Endothelial cell of umbilical vein (primary cell): ENCODE measurements around the gene MSH6. TPM values are rescaled to one million over a fixed set of nuclear protein-coding genes. Genes with fewer than 3 reads are reported as not detected.
A peak's percentile ranks its signal among the peaks of the same experiment; 100 is the strongest.

Experiments
- BruUV-seq: library from RNA; stranded (reverse); fragments of 400-500 nt; replicated peaks from 2 replicates; lab custom pipeline; 2021; lab: Mats Ljungman, UMichigan
- CTCF ChIA-PET: fragments of 300-600, 350-600 bp; sonication (Branson Sonifier 250); formaldehyde crosslinking; loops from one replicate; lab custom pipeline; 2021; ENCODE audit warnings: antibody characterized with exemption, inconsistent platforms; lab: Charles Lee
- POLR2A ChIA-PET: fragments of 300-600, 350-600 bp; sonication (Branson Sonifier 250); formaldehyde crosslinking; loops from one replicate; lab custom pipeline; 2021; ENCODE audit warnings: antibody characterized with exemption, inconsistent platforms; lab: Charles Lee
- DNase-seq: peaks from one replicate; pipeline ENCODE4 v3.0.0-alpha.2; 2011; ENCODE audit warnings: low read depth, low spot score
- FAIRE-seq: peaks from 2 replicates; lab custom pipeline; 2011; peaks lifted over from hg19 to GRCh38; lab: Jason Lieb, UNC
- H2AFZ ChIP-seq: 2 replicates; pipeline ENCODE4 v1.6.0; 2012; ENCODE audit warnings: low read depth, low read length, control low read depth, inconsistent platforms
- H3K27ac ChIP-seq: 2 replicates; pipeline ENCODE4 v1.5.1; 2011; ENCODE audit warnings: low read depth, mild to moderate bottlenecking, control low read depth, low read length, moderate library complexity; ENCODE audit not compliant: insufficient read depth
- H3K27me3 ChIP-seq, 2 experiments: 2 replicates each; pipeline versions ENCODE4 v1.6.0 to v1.6.1; 2011; ENCODE audit warnings: low read length in 2 of 2, mixed read lengths in 1 of 2; ENCODE audit not compliant: control insufficient read depth in 2 of 2, insufficient read depth in 2 of 2
- H3K36me3 ChIP-seq, 2 experiments: 2 replicates in 1 of 2; 3 replicates in 1 of 2; pipeline ENCODE4 v1.5.1; 2011; ENCODE audit warnings: low read length in 2 of 2, mild to moderate bottlenecking in 1 of 2, moderate library complexity in 1 of 2; ENCODE audit not compliant: control insufficient read depth in 2 of 2, insufficient read depth in 2 of 2; ENCODE audit errors: extremely low read depth in 1 of 2
- H3K4me1 ChIP-seq: 3 replicates; pipeline ENCODE4 v1.5.1; 2011; ENCODE audit warnings: mild to moderate bottlenecking, low read length; ENCODE audit not compliant: control insufficient read depth, insufficient read depth; ENCODE audit errors: extremely low read depth
- H3K4me2 ChIP-seq: 2 replicates; pipeline ENCODE4 v1.6.1; 2011; ENCODE audit warnings: low read length, control low read depth, mixed read lengths; ENCODE audit not compliant: insufficient read depth
- H3K4me3 ChIP-seq, 3 experiments: fragments of 200-600 bp in 1 of 3; sonication (generic), shearing (Covaris generic) in 1 of 3; replicated peaks in 1 of 3; 2 replicates each; pipeline ENCODE4 v1.5.1; 2011 to 2016; ENCODE audit warnings: control low read depth in 3 of 3, low read length in 3 of 3, mild to moderate bottlenecking in 2 of 3, inconsistent platforms in 1 of 3, low read depth in 1 of 3, moderate library complexity in 1 of 3; ENCODE audit not compliant: insufficient read depth in 1 of 3
- H3K79me2 ChIP-seq: 2 replicates; pipeline ENCODE4 v1.6.0; 2012; ENCODE audit warnings: low read length, inconsistent platforms; ENCODE audit not compliant: control insufficient read depth, insufficient read depth
- H3K9ac ChIP-seq: replicated peaks from 2 replicates; pipeline ENCODE3; 2011; ENCODE audit warnings: low read length, control low read depth; ENCODE audit not compliant: insufficient read depth; ENCODE audit errors: extremely low read depth
- H3K9me1 ChIP-seq: replicated peaks from 3 replicates; pipeline ENCODE4 v1.6.0; 2011; ENCODE audit warnings: mild to moderate bottlenecking, low read length; ENCODE audit not compliant: control insufficient read depth, insufficient read depth; ENCODE audit errors: extremely low read depth
- H3K9me3 ChIP-seq: replicated peaks from 2 replicates; pipeline ENCODE4 v1.5.1; 2012; ENCODE audit warnings: low read length, inconsistent platforms; ENCODE audit not compliant: control insufficient read depth, insufficient read depth
- H4K20me1 ChIP-seq: replicated peaks from 2 replicates; pipeline ENCODE3; 2011; ENCODE audit warnings: mild to moderate bottlenecking, low read length; ENCODE audit not compliant: control insufficient read depth, insufficient read depth; ENCODE audit errors: extremely low read depth
- EZH2 ChIP-seq: IDR thresholded peaks from 2 replicates; pipeline ENCODE4 v1.6.1; 2012; ENCODE audit warnings: borderline replicate concordance, low read depth, mild to moderate bottlenecking, moderate library complexity, low read length, inconsistent platforms; ENCODE audit not compliant: severe bottlenecking
- FOS ChIP-seq: IDR thresholded peaks from 2 replicates; pipeline ENCODE4 v1.6.1; 2011; ENCODE audit warnings: mild to moderate bottlenecking, low read length, moderate library complexity, borderline replicate concordance; ENCODE audit not compliant: insufficient read depth
- GATA2 ChIP-seq: IDR thresholded peaks from 2 replicates; pipeline ENCODE4 v1.7.0; 2011; ENCODE audit warnings: low read depth, mild to moderate bottlenecking, moderate library complexity, mixed read lengths, low read length; ENCODE audit not compliant: insufficient read length, insufficient read depth
- JUN ChIP-seq: IDR thresholded peaks from 2 replicates; pipeline ENCODE4 v1.6.1; 2011; ENCODE audit warnings: borderline replicate concordance, low read depth; ENCODE audit not compliant: insufficient read length, insufficient read depth
- MYC ChIP-seq: IDR thresholded peaks from one replicate; pipeline ENCODE4 v1.6.1; 2011; ENCODE audit warnings: mild to moderate bottlenecking, low read depth, low read length
- POLR2A ChIP-seq: IDR thresholded peaks from 2 replicates; pipeline ENCODE4 v1.6.1; 2012; ENCODE audit warnings: low read depth, mild to moderate bottlenecking, control low read depth, low read length
- POLR2AphosphoS5 ChIP-seq: IDR thresholded peaks from 2 replicates; pipeline ENCODE4 v1.6.1; 2012; ENCODE audit warnings: low read depth, mild to moderate bottlenecking, control low read depth, low read length, moderate library complexity; ENCODE audit not compliant: insufficient read depth
- dilution Hi-C: fragments of 300-500 bp; cut with MboI; formaldehyde crosslinking; loops from one replicate; pipeline ENCODE4 v1.15.0; 2019; ENCODE audit warnings: low sequenced_read_pairs; ENCODE audit not compliant: extremely low pct_ligation_motif_present
- intact Hi-C: fragments of 100-400 bp; cut with micrococcal nuclease; formaldehyde crosslinking; loops from one replicate; pipeline ENCODE4 v1.10.0; 2022
- polyA plus RNA-seq, 4 experiments: library from polyadenylated mRNA; depleted of rRNA in 3 of 4; stranded (reverse) in 3 of 4; unstranded in 1 of 4; fragments of >200 nt; gene quantifications; 2 replicates each; pipeline versions ENCODE4 v1.2.1 to v1.2.3, GENCODE V29; 2011 to 2012; ENCODE audit warnings: missing spikeins in 1 of 4
- total RNA-seq: library from RNA; stranded (reverse); gene quantifications from 2 replicates; pipeline ENCODE4 v1.2.3, GENCODE V29; 2021
- TF ChIP-seq, protein P1 (sequence below), 2 donors: IDR thresholded peaks; 1 replicate in 1 of 2; 2 replicates in 1 of 2; pipeline ENCODE4 v1.5.1; 2011; ENCODE audit warnings: low read length in 2 of 2, mild to moderate bottlenecking in 2 of 2, moderate library complexity in 2 of 2, control low read depth in 1 of 2, inconsistent platforms in 1 of 2, low read depth in 1 of 2; ENCODE audit not compliant: insufficient read depth in 1 of 2; ENCODE audit errors: extremely low read depth in 1 of 2
- TF ChIP-seq, protein P2 (sequence below): IDR thresholded peaks from 2 replicates; pipeline ENCODE4 v1.6.1; 2011; ENCODE audit not compliant: insufficient read depth, insufficient read length

MSH6 gene
- total and polyA plus RNA-seq, 2 donors (not counting 3 experiments of a cell fraction or from before 2014, with no cell fraction given): 11.9 to 74.0 TPM

DNA sequence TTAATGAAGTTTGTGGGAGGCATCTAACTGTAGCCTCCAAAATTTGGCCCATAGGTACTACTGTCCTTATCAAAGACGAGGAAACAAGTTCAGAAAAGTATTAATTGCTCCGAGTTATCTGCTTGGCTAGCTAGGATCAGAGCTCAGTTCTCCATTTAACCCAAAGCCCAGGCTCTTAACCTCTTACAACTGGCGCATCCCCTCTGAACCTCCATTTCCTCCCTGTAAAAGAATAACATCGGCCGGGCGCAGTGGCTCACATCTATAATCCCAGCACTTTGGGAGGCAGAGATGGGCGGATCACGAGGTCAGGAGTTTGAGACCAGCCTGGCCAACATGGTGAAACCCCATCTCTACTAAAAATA is 3.5 kb upstream of the MSH6 start:
- DNase-seq (peak; percentile 56), FAIRE-seq (no peak)
- Histone ChIP-seq H3K27me3 (no peaks in the 10 kb centered on the region), H3K79me2 (peaks cover 6% of the 10 kb centered on the region), H3K4me2 (no peak overlapping the region), H3K4me1 (peaks cover 4% of the 10 kb centered on the region), H2AFZ (no peak overlapping the region), H3K36me3 (no peaks in the 10 kb centered on the region), H3K4me3 (no peak overlapping the region), H3K9me3 (no peaks in the 10 kb centered on the region), H3K9ac (no peak overlapping the region), H3K9me1 (no peaks in the 10 kb centered on the region), H3K27ac (no peak overlapping the region), H4K20me1 (no peaks in the 10 kb centered on the region)
- ChIA-PET CTCF (interaction anchor here (2.4 kb wide), 1 partner anchor 12 kb away, joined by 10 read pairs; no protein-coding TSS in a partner anchor), POLR2A (no interaction called here)
- BruUV-seq: no TSS peak
- TF ChIP-seq, protein P1, sequence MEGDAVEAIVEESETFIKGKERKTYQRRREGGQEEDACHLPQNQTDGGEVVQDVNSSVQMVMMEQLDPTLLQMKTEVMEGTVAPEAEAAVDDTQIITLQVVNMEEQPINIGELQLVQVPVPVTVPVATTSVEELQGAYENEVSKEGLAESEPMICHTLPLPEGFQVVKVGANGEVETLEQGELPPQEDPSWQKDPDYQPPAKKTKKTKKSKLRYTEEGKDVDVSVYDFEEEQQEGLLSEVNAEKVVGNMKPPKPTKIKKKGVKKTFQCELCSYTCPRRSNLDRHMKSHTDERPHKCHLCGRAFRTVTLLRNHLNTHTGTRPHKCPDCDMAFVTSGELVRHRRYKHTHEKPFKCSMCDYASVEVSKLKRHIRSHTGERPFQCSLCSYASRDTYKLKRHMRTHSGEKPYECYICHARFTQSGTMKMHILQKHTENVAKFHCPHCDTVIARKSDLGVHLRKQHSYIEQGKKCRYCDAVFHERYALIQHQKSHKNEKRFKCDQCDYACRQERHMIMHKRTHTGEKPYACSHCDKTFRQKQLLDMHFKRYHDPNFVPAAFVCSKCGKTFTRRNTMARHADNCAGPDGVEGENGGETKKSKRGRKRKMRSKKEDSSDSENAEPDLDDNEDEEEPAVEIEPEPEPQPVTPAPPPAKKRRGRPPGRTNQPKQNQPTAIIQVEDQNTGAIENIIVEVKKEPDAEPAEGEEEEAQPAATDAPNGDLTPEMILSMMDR (IDR thresholded peaks at IDR 0.05; ENCODE audit: extremely low read depth in 1 of 2, insufficient read depth in 1 of 2, low read depth in 1 of 2, low read length in 2 of 2): no peak
- TF ChIP-seq EZH2 (no peak), POLR2A (no peak), FOS (no peak), MYC (no peak), GATA2 (no peak), POLR2AphosphoS5 (no peak), JUN (no peak)
- TF ChIP-seq, protein P2, sequence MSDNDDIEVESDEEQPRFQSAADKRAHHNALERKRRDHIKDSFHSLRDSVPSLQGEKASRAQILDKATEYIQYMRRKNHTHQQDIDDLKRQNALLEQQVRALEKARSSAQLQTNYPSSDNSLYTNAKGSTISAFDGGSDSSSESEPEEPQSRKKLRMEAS: no peak
- intact Hi-C loops: no loop called here
- dilution Hi-C loops: no loop called here
